GM19438 (cell line): ENCODE data around the gene GCH1.
A peak's percentile ranks its signal among the peaks of the same experiment; 100 is the strongest.
"Not testable (repeated sequence)": the region's sequence is repeated elsewhere in the genome, so short reads cannot be mapped to it uniquely, and the experiment has no call there.

Experiments used
- ATAC-seq: cut with Tn5 transposase; IDR thresholded peaks from one replicate; pipeline ENCODE4 v1.9.1; 2021; ENCODE audit warnings: low read depth; ENCODE audit not compliant: unreplicated experiment

The GCH1 gene

DNA sequence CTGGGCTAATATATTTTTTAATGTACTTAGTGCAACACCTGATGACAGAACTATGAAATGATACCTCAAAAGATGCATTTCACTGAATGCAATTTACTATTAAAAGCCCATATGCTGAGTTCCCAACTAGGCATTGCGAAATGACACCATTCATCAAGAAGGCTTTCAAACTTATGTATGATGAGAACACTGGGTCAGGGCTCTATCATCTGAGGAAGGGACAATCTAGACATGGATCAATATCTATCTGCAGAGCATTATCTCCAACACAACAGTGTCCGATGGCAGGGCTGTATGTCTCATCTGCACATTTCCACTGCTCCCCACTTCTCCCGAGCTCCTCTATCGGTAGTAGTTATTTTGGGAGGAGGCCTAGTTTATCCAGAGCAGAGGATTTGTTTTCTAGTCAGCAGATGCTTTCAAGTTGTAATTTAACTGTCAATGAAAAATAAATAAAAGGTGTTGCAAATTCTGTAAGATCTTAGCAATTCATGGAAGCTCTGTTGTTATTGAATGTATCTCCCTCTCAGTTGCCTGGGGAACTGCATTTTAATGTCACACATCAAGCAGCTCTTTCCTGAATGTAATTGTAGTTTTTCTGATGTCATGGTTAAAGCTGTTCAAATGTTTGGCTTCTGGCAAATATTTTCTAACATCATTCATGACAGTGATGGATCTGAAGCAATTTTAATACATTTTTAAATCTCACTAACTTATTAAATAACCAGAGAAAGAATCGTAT lies 7.4 kb upstream of the GCH1 start:
- no peak for ATAC-seq

DNA sequence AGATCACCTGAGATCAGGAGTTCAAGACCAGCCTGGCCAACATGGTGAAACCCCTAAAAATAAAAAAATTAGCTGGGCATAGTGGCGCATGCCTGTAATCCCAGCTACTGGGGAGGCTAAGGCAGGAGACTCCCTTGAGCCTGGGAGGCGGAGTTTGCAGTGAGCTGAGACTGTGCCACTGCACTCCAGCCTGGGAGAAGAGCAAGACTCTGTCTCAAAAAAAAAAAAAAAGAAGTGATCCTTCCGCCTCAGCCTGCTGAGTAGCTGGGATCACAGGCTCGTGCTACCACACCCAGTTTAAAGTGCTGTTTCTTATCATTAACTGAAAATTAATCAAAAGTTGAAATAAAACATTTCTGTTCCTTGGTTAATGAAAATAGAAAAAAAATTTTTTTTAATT lies 6.3 kb upstream of the GCH1 start:
- not testable (repeated sequence) for ATAC-seq

DNA sequence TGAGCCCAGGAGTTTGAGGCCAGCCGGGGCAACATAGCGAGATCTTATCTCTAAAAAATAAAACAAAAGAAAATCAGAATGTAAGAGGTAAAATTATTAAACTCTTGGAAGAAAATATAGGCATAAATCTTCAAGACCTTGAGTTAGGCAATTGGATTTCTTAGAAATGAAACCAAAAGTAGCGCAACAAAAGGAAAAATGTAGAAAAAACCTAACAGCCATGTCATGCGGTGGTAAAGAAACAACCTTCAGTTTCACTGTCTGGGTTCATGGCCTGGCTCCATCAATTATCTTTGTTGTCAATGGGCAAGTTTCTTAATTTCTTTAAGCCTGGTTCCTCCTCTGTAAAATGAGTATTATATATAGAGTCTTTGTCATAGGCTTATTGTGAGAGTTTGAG lies 5.6 kb upstream of the GCH1 start:
- no peak for ATAC-seq

DNA sequence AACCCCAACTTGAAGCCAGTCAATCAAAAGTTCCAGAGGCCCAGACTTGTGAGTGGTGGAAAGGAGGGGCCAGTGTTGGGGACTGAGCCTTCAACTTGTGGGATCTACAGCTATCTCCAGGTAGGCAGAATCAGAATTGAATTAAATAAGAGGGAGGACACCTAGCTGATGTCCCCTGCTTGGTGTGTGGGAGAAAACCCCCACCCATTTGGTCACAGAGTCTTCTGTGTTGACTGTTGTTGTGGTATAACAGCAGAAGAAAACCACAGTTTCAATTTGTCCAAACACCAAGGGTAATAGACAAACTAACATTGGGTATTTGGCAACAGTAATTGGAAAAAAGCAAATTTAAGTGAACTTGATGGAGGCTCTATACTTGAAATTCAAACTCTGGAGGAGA lies 3.4 kb upstream of the GCH1 start:
- ATAC-seq = no peak

DNA sequence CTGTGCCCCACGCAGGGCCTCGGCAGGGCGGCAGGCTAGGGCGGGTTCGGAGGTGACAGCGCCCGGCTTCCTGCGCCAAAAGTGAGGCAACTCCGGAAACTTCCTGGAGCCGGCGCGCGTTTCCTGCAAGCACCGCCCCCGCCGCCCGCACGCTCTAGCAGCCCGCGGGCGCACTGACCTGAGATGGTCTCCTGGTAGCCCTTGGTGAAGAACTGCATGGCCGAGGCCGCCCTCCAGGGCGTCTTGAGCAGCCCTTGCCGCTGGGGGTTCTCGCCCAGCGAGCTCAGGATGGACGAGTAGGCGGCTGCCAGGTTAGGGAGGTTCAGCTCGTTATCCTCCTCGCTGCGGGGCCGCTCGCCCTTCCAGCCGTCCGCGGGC lies 494 bp downstream of the GCH1 start:
- peak; percentile 55 for ATAC-seq

DNA sequence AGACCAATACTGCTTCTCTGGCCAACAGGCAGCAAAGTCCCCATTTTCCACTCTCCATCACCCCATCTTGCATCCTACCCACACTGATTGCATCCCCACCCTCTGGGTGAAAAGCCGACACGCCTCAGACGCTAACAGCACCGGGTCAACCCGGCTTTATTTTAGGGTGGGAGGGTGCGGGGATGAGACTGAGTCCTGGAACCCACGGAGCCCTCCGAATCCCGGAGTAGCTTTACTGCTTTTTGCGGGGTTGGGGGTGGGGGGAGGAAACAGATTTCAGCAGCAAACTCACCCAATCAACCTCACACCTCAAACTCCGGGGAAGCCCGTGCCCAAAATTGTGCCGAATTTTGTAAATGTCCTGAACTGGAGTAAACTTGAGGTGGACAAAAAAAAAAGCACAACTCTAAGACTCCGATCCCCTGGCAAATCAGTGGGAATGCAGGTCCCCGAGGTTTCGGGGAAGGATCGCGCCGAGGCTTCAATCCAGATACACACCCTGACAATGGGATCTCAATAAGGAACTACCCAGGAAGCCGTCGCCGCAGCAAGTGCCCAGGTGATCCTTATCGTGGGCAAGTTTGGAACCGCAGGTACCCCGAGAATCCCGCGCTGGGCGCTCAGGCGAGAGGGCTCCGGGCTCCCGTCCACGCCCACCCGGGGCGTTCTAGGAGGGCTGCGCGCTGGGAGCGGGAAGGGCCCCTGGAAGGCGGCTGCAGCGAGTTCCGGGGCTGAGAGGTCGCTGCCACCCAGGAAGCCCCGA lies 1.1 kb downstream of the GCH1 start:
- ATAC-seq = peak; percentile 14

DNA sequence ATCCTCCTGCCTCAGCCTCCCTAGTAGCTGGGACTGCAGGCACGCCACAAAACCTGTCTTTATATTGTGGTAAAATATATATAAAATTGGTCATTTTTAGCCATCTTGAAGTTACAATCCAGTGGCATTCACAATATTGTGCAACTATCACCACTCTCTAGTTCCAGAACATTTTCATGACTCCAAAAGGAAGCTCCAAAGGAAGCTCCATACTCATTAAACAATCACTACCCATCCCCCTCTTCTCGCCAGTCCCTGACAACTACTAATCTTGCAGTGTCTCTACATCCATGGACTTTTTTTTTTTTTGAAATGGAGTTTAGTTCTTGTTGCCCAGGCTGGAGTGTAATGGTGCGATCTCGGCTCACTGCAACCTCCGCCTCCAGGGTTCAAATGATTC lies 3.1 kb downstream of the GCH1 start:
- ATAC-seq = no peak

DNA sequence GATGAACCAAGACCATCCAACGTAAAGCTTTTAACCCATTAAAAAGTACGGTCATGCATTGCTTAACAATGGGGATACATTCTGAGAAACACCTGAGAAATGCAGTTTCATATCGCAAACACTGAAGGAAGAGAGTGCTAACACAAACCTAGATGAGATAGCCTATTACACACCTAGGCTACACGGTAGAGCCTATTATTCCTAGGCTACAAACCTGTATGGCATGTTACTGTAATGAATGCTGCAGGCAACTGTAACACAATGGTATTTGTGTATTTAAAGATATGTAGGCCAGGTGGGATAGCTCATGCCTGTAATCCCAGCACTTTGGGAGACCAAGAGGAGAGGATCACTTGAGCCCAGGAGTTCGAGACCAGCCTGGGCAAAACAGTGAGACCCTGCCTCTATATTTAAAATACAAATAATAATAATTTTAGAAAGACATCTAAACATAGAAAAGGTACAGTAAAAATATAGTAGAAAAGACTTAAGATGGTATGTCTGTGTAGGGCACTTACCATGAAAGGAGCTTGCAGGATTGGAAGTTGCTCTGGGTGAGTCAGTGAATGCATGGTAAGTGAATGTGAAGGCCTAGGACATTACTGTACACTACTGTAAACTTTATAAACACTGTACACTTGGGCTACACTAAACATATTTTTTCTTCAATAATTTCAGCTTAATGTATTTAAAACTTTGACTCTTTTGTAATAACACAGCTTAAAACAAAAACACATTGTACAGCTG lies 4.6 kb downstream of the GCH1 start:
- not testable (repeated sequence) for ATAC-seq

DNA sequence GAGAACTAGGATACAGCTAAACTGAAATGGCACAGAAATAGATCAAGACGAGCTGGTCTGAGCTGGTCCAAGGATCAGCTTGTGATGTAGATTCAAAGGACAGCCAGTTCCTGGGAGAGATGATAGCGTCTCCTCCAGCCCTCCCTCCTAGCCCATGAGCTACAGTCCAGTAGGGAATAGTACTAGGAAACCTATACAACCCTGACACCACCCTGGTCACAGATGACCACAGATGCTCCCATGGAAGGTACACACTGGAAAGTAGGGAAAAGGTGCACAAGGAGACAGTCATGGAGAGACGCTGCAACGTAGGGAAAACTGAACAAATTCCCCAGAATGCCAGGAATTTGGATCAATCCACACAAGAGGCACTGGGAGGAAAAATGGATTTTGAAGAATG lies 6.9 kb downstream of the GCH1 start:
- ATAC-seq = no peak

DNA sequence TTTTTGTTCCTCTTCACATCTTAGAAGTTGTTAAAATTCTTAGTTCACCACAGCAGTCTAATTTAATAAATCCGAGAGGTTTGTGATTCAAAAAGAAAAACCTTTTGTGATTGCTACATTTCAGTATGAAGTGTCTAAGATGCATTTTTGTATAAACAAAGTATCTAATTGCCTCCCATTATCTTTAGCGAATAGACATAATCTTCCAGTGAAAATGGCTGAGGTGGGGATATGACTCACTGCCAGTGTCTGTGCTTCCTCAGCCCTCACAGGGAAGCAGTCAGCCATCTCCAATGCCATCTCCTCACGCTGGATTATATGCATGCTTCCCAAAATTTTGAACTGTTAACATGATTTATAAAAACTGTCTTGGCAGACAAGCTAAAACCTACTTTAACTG lies 7.6 kb downstream of the GCH1 start:
- no peak for ATAC-seq

DNA sequence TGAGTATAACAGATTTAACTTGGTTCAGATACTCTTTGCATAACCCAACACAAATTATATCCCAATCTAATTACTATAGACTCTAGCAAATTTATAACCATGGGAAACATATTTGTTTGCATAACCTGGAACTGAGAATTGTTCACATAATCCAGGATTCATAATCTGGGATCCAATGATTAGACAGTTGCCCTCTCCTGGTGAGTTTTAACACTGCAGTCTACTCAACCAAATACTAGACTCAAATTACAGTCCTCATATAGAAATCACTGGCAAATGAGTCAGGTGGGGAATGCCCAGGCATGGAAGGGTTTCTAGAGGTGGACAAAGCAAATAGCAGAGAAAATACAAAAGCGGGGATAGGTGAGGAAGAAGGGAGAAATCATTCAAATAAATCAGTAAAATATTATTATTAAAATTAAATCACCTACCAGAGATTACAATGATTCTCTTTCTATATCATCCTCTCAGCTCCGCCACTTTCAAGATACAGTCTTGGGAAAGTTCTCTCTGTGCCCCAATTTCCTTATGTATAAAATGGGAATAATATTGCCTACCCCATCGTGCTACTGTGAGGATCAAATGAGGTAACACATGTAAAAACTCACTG lies 9.4 kb downstream of the GCH1 start:
- ATAC-seq = no peak

DNA sequence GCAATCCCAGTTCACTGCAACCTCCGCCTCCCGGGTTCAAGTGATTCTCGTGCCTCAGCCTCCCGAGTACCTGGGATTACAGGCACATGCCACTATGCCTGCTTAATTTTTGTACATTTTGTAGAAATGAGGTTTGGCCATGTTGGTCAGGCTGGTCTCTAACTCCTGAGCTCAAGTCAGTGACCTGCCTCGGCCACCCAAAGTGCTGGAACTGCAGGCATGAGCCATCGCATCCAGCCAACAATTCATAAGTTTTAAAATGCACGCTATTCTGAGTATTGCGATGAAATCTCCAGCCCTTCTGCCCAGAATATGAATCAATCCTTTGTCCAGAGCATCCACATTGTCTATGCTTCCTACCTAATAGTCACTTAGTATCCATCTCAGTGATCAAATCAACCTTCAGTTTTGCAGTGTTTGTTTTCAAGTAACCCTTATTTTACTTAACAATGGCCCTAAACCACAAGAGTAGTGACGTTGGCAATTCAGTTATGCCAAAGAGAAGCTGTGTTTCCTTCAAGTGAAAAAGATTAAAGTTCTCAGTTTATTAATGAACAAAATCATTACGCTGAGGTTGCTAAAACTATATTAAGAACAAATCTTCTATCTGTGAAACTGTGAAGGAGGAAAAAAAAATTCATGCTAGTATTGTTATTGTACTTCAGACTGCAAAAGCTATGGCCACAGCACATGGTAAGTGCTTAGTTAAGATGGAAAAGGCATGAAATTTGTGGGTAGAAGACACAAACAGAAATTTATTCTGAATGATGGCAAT lies 11.0 kb downstream of the GCH1 start:
- ATAC-seq = no peak

DNA sequence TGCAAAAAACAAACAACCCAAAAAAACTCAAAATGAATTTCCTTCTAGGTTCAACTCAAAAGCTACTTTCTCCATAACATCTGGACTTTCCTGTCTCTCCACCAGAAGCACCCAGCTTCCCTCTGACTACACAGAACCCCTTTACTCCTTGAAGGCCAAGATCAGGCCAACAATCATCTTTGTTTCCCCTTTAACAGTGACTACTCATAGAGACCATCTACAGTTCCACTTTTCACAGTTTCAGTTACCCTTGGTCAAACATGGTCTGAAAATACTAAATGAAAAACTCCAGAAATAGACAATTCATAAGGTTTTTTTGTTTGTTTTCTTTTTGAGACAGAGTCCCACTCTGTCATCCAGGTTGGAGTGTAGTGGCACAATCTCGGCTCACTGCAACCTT lies 11.8 kb downstream of the GCH1 start:
- ATAC-seq = peak; percentile 87

DNA sequence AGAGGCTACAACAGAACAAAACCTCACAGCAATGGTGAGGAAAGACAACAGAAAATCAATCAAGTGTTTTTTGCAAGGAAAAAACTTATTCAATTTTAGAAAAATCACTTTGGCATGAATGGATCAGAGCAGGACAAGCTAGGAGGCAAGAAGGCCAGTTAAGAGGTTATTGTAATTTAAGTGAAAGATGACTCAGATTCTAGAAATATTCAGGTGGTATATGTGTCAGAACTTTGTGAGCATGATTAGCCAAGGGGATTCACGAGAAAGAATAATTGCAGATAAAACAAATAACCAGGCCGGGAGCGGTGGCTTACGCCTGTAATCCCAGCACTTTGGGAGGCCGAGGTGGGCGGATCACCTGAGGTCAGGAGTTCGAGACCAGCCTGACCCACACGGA lies 12.7 kb downstream of the GCH1 start:
- no peak for ATAC-seq

DNA sequence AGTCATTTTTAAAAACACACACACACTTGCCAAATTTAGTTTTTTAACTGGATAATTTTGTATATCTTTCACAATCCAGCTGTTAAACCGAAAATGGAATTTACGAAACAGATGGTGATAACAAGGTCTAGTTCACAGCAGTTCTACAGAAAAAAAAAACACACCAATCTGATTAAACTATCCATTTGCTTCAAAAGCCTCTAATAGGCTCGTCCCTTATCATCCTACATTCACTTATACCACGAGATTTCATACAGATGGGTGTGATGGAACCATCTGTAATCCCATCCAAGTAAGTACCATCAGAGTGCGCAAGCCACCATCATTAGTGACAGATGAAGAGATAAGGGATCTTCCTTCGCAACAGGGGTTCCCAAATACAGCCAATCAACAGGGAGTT lies 20.1 kb downstream of the GCH1 start:
- no peak for ATAC-seq

DNA sequence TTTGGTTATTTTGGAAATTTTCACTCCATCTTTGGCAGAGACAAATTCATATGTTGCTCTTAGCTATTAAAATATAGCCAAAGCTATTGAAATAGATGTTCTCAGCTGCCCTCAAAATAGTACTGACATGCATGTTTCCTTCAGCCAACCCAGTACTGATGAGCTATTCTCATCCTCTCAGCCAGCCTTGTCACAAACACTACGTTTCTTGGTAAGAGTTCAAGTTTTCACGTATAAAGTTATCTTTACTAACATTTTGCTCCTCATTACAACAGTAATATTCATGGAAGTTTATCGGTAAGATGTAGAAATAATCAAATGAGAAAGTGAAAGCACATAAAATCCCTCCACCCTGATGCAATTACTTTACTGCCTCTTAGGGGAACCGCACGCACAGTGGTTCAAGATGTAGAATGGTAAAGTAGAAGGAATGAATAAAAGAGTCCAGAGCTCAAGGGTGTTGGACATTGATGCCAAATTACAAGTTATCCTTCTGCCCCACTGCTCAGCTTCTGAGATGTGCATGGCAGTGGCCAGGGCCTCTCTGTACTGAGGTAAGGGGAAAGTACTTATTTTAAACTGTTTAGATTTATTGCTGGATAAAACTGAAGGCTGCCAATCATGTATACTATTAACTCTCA lies 20.7 kb downstream of the GCH1 start:
- peak; percentile 56 for ATAC-seq

DNA sequence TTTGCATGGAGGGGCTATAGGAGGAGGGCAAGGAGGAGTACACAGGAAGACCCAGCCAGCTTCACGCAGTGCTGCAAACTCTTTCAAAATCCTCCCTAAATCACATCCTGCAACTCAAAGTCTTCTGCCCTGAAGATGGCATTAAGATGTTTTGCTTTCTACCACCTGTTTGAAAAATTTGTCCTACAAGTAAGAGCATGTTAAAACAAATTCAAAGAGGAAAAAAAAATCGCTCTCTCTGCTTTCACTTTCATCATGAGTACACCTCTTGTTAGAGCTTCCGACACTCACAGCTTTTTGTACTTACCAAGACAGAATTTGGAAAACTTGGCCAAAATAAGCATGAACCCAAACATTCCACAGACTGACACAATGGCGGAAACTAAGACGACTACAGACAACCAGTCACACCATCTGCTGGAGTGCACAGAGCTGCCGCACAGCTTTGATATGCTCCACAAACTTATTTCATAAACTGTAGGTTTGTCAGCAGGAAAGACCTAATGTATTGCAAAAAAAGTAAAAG lies 21.3 kb downstream of the GCH1 start:
- ATAC-seq = peak; percentile 68

DNA sequence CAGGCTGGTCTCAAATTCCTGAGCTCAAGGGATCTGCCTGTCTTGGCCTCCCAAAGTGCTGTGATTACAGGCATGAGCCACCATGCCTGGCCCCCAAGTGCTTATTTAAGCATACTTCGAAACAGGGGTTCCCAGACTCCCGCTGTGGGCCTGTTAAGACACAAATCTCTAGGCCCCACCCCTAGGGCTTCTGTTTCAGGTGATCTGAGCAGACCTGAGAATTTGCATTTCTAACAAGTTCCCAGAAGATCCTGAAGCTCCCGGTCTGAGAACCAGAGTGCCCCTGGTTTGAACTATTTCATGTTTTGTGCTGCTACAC lies 25.0 kb downstream of the GCH1 start:
- ATAC-seq = no peak

DNA sequence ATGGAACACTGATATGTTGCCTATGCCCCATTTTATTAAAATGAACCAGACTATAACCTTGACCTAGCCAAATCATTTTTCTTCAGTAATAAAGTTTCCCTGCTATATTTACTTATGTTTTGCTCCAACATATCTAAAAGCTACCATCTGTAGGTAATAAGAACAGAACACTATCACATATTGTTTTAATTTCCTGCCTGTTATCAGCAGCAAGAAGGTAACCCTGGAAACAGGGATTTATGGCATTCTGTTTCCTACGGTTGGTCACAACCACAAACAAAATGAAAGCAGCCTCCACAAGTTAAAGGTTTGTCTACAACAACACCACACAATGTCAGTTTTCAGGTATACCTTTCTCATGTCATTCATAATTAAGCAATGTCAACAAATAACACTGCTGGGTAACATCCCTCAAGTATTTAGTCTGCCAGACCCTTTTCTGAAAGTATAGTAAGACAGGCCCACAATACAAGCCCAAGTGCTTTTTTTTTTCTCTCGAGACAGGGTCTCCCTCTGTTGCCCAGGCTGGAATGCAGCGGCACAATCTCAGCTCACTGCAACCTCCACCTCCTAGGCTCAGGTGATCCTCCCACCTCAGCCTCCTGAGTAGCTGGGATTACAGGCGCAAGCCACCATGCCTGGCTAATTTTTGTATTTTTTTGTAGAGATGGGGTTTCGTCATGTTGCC lies 25.5 kb downstream of the GCH1 start:
- ATAC-seq = no peak
